ENCODE data around the gene PHF21A.

Gene PHF21A

GRCh38 chr11:46121301-46121723 lies at the start of gene PHF21A:
TSS of gene PHF21A (minus strand) at chr11:46121454. CDS start at chr11:46084219, 37,235 bp downstream.
- peak; percentile 85 for DNase-seq (ENCODE audit: low read depth)

DNA sequence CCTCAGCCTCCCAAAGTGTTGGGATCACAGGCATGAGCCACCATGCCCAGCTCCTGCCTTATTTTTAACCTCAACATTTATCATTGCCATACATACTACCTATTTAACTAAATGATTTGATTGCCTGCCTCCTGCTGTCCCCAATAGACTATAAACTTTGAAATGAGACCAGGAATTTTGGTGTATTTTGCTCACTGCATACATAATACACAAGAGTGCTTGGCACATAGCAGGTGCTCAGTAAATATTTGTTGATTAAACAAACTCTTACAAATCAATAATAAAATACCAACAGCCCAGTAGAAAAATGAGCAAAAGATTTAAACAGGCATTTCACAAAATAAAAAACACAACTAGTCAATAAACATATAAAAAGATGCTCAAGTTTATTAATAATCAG lies 49.5 kb upstream of the PHF21A start:
- no peak for DNase-seq (ENCODE audit: low read depth)

- no peak for DNase-seq (ENCODE audit: low read depth)
Observed at GRCh38 chr11:46162700-46163099, 41.4 kb upstream of the PHF21A start.

DNA sequence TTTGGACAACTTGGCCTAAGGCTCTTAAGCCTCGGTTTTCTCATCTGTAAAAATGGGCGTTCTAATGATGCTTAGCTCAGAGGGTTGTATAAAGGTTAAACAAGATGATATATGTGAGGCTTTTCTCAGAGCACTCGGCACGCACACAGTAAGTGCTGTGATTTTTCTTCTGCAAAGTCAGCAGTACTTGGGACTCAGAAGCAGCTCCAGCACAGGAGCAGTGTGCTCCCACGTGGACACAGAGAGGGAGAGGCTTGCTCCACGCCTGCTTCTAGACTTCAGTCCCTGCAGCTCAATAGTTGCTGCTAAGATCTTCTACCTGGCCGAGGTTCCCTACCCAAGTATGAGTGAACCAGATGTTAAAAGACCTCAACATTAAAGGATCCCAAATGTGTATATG lies 39.9 kb upstream of the PHF21A start:
- no peak for DNase-seq (ENCODE audit: low read depth)

DNA sequence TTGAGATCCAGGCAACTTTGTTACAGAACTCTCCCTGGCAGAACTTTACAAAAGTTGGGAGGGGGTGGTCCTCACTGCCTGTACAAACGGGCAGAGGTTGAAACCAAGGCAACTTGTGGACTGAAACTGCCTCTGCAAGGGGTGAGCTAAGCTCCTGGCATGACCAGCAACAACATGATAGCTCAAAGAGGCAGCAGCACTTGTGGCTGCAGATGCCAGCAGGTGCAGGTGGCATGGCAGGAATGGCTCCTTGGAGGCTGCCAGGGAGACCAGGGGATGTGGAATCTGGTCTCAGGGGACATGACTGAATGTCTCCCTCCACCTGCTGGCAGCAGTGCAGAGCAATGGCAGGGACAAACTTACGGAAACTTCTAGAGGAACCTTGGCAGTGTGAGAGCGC lies 38.8 kb upstream of the PHF21A start:
- no peak for DNase-seq (ENCODE audit: low read depth)

GRCh38 chr11:46159680-46160079 lies 38.4 kb upstream of the PHF21A start:
- DNase-seq (ENCODE audit: low read depth), result no peak

- DNase-seq (ENCODE audit: low read depth), result no peak
Observed at GRCh38 chr11:46149826-46150225, 28.6 kb upstream of the PHF21A start.

- DNase-seq (ENCODE audit: low read depth), result no peak
Observed at GRCh38 chr11:46149342-46149741, 28.1 kb upstream of the PHF21A start.

- DNase-seq (ENCODE audit: low read depth), result no peak
Observed at GRCh38 chr11:46144741-46145140, 23.5 kb upstream of the PHF21A start.

DNA sequence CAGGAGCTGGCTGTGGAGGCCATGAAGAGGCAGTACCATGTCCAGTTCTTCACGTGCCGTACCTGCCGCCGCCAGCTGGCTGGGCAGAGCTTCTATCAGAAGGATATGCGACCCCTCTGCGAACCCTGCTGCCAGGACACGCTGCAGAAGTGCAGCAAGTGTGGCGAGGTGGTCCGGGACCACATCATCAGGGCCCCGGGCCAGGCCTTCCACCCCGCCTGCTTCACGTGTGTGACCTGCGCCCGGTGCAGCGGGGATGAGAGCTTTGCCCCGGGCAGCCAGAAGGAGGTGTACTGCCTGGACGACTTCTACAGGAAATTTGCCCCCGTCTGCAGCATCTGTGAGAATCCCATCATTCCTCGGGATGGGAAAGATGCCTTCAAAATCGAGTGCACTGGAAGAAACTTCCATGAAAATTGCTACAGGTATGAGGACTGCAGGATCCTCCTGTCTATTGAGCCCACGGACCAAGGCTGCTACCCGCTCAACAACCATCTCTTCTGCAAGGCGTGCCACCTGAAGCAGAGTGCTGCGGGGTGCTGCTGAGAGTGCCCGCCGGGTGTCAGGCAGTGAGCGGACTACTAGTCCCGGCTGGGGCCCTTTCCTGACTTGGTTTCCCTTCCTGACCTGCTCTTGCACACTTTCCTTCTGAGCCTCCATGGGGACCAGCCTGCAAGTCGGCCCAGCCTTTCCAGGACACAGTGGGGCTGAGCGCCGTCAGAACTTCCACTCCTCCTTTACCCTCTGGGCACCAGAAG lies 22.0 kb upstream of the PHF21A start:
- DNase-seq (ENCODE audit: low read depth), result no peak

- DNase-seq (ENCODE audit: low read depth), result no peak
Observed at GRCh38 chr11:46142561-46142960, 21.3 kb upstream of the PHF21A start.

- no peak for DNase-seq (ENCODE audit: low read depth)
Observed at GRCh38 chr11:46141597-46141996, 20.3 kb upstream of the PHF21A start.

- no peak for DNase-seq (ENCODE audit: low read depth)
Observed at GRCh38 chr11:46134540-46134939, 13.3 kb upstream of the PHF21A start.

- DNase-seq (ENCODE audit: low read depth), result no peak
Observed at GRCh38 chr11:46134061-46134460, 12.8 kb upstream of the PHF21A start.

DNA sequence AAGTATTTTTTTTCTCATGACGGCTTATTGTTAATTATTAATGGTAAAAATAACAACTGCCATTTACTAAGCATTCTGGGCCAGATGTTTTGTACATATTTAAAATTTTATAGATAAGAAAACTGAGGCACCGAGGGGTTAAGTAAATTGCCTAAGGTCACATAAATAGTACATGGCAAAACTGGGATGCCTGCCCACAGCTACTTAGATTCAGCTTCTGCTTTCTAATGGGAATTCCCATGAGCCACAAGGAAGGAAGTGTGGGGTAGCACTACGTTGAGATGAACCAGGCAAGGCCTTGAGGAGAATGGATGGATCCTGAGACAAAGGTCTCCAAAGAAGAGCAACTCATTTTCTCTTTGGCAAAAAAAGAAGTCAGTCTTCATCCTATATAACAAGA lies 11.9 kb upstream of the PHF21A start:
- no peak for DNase-seq (ENCODE audit: low read depth)

- DNase-seq (ENCODE audit: low read depth), result no peak
Observed at GRCh38 chr11:46130286-46130940, 9.2 kb upstream of the PHF21A start.

- no peak for DNase-seq (ENCODE audit: low read depth)
Observed at GRCh38 chr11:46129133-46129532, 7.9 kb upstream of the PHF21A start.

GRCh38 chr11:46127150-46127638 lies 5.9 kb upstream of the PHF21A start:
- peak; percentile 26 for DNase-seq (ENCODE audit: low read depth)

DNA sequence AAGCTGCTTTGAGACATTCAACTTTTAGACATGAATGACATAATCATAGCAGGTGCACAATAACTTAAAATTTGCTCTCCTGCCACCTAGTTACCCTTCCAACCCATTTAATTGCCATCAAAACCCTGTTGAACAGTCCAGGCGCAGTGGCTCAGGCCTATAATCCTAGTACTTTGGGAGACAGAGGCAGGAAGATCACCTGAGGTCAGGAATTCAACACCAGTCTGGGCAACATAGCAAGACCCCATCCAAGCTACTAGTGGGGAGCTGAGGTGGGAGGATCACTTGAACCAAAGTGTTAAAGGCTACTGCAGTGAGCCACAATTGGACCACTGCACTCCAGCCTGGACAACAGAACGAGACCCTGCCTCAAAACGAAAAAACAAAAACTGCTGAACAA lies 4.0 kb upstream of the PHF21A start:
- DNase-seq (ENCODE audit: low read depth), result no peak

DNA sequence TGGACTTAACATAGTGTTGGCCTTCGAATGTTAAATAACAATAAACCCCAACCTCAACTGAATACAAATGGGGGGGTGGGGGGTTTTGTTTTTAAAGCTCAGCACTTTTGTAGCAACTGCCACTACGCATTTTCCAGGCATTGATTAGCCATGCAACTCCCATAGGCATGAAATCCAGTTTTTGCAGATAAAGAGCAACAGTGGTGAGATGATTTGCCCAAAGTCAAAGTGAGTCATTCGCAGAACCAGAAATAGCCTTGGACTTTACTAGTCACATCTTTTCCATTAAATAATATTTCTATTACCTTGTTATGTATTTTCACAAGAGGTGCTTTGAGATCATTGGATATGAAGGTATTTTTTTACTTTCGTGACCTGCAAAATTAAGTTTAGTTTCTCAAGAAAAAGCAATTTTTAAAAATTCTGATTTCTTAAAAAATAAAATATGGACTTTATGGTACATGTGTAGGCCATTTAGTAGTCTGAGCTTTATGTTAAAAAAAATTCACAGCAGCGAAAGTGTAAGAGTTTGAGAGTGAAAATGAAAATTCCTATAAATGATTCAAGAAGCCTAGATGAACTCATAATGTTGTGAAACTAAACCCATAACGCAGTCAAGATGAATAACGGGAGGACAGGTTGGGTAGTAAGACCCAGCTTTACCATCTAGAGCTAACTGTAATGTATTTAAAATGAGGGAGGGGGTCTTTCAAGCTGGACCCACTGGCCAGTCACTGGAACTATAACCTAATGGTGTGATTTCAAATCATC lies 1.9 kb upstream of the PHF21A start:
- DNase-seq (ENCODE audit: low read depth), result no peak

DNA sequence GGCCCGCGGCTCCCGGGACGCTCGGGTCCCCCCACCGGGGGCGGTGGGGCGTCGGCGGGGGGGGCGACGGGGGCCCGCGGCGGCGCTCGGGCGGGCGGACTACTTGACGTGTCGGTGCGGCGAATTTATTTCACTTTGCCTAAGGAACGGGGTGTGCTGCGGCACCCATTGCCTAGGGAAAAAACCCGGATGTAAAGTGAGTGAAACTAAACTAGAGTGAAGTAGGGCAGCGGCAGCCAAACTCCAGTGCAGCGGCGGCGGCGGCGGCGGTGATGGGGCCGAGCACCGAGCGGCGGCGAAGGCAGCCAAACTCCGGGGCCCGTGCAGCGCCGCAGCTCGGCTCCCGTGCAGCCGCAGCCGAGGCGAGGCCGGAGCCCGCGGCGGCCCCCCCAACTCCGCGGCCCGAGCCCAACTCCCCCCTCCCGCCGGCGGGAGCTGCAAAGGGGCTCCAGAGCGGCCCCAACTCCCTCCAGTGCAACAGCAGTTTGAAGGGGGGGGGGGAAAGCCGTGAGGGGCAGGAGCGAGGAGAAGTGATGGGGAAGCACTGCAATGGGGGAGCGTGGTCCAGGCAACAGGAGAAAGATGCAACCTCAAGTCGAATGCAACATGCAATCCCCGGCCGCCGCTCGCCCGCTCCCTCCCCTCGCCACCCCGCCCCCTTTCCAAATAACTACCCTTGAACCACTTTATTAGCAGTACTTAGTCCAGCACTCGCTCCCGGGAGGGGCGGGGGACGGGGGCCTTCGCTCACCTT lies 647 bp upstream of the PHF21A start:
- peak; percentile 70 for DNase-seq (ENCODE audit: low read depth)
